H9 (cell line): ENCODE results near the gene ADAMTS13. TPM values are rescaled to one million over a fixed set of nuclear protein-coding genes. Genes with fewer than 3 reads are reported as not detected.

Source experiments
- DNase-seq: peaks from one replicate; pipeline ENCODE4 v3.0.0-alpha.2; 2017
- H2AFZ ChIP-seq: one replicate; pipeline ENCODE4 v1.6.1; 2013; ENCODE audit warnings: mild to moderate bottlenecking, low read length, control low read depth, moderate library complexity
- H2AK5ac ChIP-seq: 2 replicates; pipeline ENCODE4 v1.6.1; 2013; ENCODE audit warnings: low read length, control low read depth, mixed read lengths; ENCODE audit not compliant: insufficient read length
- H2BK120ac ChIP-seq: one replicate; pipeline ENCODE4 v1.6.1; 2013; ENCODE audit warnings: low read depth, mild to moderate bottlenecking, low read length, control low read depth, inconsistent platforms; ENCODE audit not compliant: poor library complexity, severe bottlenecking
- H2BK12ac ChIP-seq: 2 replicates; pipeline ENCODE4 v1.6.1; 2013; ENCODE audit warnings: low read length, control low read depth, mixed read lengths, low read depth; ENCODE audit not compliant: insufficient read length
- H2BK15ac ChIP-seq: 2 replicates; pipeline ENCODE4 v1.6.1; 2013; ENCODE audit warnings: low read depth, low read length, control low read depth
- H2BK20ac ChIP-seq: one replicate; pipeline ENCODE4 v1.6.1; 2013; ENCODE audit warnings: low read depth, mild to moderate bottlenecking, low read length, control low read depth, inconsistent platforms; ENCODE audit not compliant: poor library complexity, severe bottlenecking
- H2BK5ac ChIP-seq: 2 replicates; pipeline ENCODE4 v1.6.1; 2013; ENCODE audit warnings: low read length, control low read depth, mixed read lengths; ENCODE audit not compliant: insufficient read length
- H3K14ac ChIP-seq: 2 replicates; pipeline ENCODE4 v1.6.1; 2013; ENCODE audit warnings: low read length, control low read depth; ENCODE audit not compliant: insufficient read depth
- H3K18ac ChIP-seq: 2 replicates; pipeline ENCODE4 v1.6.1; 2013; ENCODE audit warnings: low read depth, mild to moderate bottlenecking, mixed read lengths, low read length, control low read depth; ENCODE audit not compliant: insufficient read length
- H3K23ac ChIP-seq: 2 replicates; pipeline ENCODE4 v1.6.1; 2013; ENCODE audit warnings: low read length, control low read depth, mixed read lengths, low read depth; ENCODE audit not compliant: insufficient read length
- H3K23me2 ChIP-seq: 2 replicates; pipeline ENCODE4 v1.6.1; 2013; ENCODE audit warnings: low read depth, mild to moderate bottlenecking, mixed read lengths, low read length, control low read depth; ENCODE audit not compliant: insufficient read length, poor library complexity, severe bottlenecking
- H3K27ac ChIP-seq: 2 replicates; pipeline ENCODE4 v1.5.1; 2013; ENCODE audit warnings: low read length, control low read depth, mixed read lengths, low read depth; ENCODE audit not compliant: insufficient read length
- H3K27me3 ChIP-seq: 2 replicates; pipeline ENCODE4 v1.6.1; 2013; ENCODE audit warnings: low read length, control low read depth, inconsistent platforms; ENCODE audit not compliant: insufficient read depth
- H3K4ac ChIP-seq: 2 replicates; pipeline ENCODE4 v1.6.1; 2013; ENCODE audit warnings: low read depth, mild to moderate bottlenecking, control low read depth, inconsistent platforms, low read length, moderate library complexity
- H3K4me1 ChIP-seq: 2 replicates; pipeline ENCODE4 v1.6.1; 2013; ENCODE audit warnings: low read length, control low read depth, inconsistent platforms; ENCODE audit not compliant: insufficient read depth
- H3K4me2 ChIP-seq: 2 replicates; pipeline ENCODE4 v1.6.1; 2013; ENCODE audit warnings: low read length, control low read depth, mixed read lengths; ENCODE audit not compliant: insufficient read length, insufficient read depth
- H3K56ac ChIP-seq: 2 replicates; pipeline ENCODE4 v1.6.1; 2013; ENCODE audit warnings: low read depth, mild to moderate bottlenecking, mixed read lengths, low read length, control low read depth; ENCODE audit not compliant: insufficient read length
- H3K79me1 ChIP-seq: 2 replicates; pipeline ENCODE4 v1.6.1; 2013; ENCODE audit warnings: low read depth, mild to moderate bottlenecking, moderate library complexity, low read length, control low read depth, inconsistent platforms; ENCODE audit not compliant: insufficient read depth, poor library complexity, severe bottlenecking
- H3K79me2 ChIP-seq: 2 replicates; pipeline ENCODE4 v1.6.1; 2013; ENCODE audit warnings: low read length, control low read depth, inconsistent platforms; ENCODE audit not compliant: insufficient read depth
- H3K9ac ChIP-seq: 2 replicates; pipeline ENCODE4 v1.6.1; 2013; ENCODE audit warnings: low read length, control low read depth, mixed read lengths; ENCODE audit not compliant: insufficient read length; ENCODE audit errors: extremely low read depth
- H3K9me3 ChIP-seq: one replicate; pipeline ENCODE4 v1.6.1; 2013; ENCODE audit warnings: low read depth, low read length, inconsistent platforms; ENCODE audit not compliant: control insufficient read depth
- H3T11ph ChIP-seq: one replicate; pipeline ENCODE4 v1.6.1; 2013; ENCODE audit warnings: mild to moderate bottlenecking, low read length, control low read depth, inconsistent platforms
- H4K20me1 ChIP-seq: one replicate; pipeline ENCODE4 v1.6.1; 2013; ENCODE audit not compliant: control insufficient read depth, insufficient read length, insufficient read depth
- H4K5ac ChIP-seq: 2 replicates; pipeline ENCODE4 v1.6.1; 2013; ENCODE audit warnings: low read depth, mild to moderate bottlenecking, mixed read lengths, low read length, control low read depth; ENCODE audit not compliant: insufficient read length
- H4K8ac ChIP-seq: replicated peaks from 2 replicates; pipeline ENCODE4 v1.6.1; 2013; ENCODE audit warnings: low read length, control low read depth, mixed read lengths, low read depth; ENCODE audit not compliant: insufficient read length
- H4K91ac ChIP-seq: 2 replicates; pipeline ENCODE4 v1.6.1; 2013; ENCODE audit warnings: low read depth, mild to moderate bottlenecking, moderate library complexity, mixed read lengths, low read length, control low read depth; ENCODE audit not compliant: insufficient read length
- H3K27ac Mint-ChIP-seq, 3 experiments: 2 replicates in 2 of 3; 3 replicates in 1 of 3; pipeline ENCODE4 v1.8.0; 2020 to 2021; ENCODE audit warnings: mixed read lengths in 3 of 3, mild to moderate bottlenecking in 1 of 3, moderate library complexity in 1 of 3
- H3K27me3 Mint-ChIP-seq: 2 replicates; pipeline ENCODE4 v1.8.0; 2021; ENCODE audit warnings: low read depth, mild to moderate bottlenecking, moderate library complexity, mixed read lengths
- H3K36me3 Mint-ChIP-seq, 3 experiments: 2 replicates in 2 of 3; 3 replicates in 1 of 3; pipeline ENCODE4 v1.8.0; 2020 to 2021; ENCODE audit warnings: low read depth in 3 of 3, mixed read lengths in 3 of 3; ENCODE audit not compliant: insufficient read depth in 1 of 3
- H3K4me1 Mint-ChIP-seq, 2 experiments: 2 replicates each; pipeline ENCODE4 v1.8.0; 2020; ENCODE audit warnings: mixed read lengths in 2 of 2
- H3K4me3 Mint-ChIP-seq, 2 experiments: 2 replicates in 1 of 2; 3 replicates in 1 of 2; pipeline ENCODE4 v1.8.0; 2020 to 2021; ENCODE audit warnings: mild to moderate bottlenecking in 2 of 2, mixed read lengths in 2 of 2, moderate library complexity in 1 of 2
- H3K9me3 Mint-ChIP-seq, 2 experiments: 2 replicates in 1 of 2; 3 replicates in 1 of 2; pipeline ENCODE4 v1.8.0; 2020; ENCODE audit warnings: mild to moderate bottlenecking in 2 of 2, mixed read lengths in 2 of 2, moderate library complexity in 1 of 2
- CTCF ChIP-seq: fragments of 200-600 bp; sonication (generic); conservative IDR thresholded peaks from 3 replicates; pipeline ENCODE4 v1.8.0; 2021; ENCODE audit warnings: antibody characterized with exemption, mild to moderate bottlenecking
- WGBS: extraction: QIAGEN DNeasy Blood & Tissue Kit; methylation state at CpG from one replicate; pipeline ENCODE4 v1.1.7; 2013; ENCODE audit warnings: missing lambda C conversion rate, low lambda C conversion rate, mixed read lengths; ENCODE audit not compliant: insufficient read length; ENCODE audit errors: extremely low coverage; 5-methylcytosine and 5-hydroxymethylcytosine counted together
- total RNA-seq: library from RNA; stranded (reverse); gene quantifications from 2 replicates; pipeline ENCODE4 v1.2.1, GENCODE V29; 2021

The ADAMTS13 gene
- total RNA-seq, 1 experiment from 2014 or later: 8.8 TPM

DNA sequence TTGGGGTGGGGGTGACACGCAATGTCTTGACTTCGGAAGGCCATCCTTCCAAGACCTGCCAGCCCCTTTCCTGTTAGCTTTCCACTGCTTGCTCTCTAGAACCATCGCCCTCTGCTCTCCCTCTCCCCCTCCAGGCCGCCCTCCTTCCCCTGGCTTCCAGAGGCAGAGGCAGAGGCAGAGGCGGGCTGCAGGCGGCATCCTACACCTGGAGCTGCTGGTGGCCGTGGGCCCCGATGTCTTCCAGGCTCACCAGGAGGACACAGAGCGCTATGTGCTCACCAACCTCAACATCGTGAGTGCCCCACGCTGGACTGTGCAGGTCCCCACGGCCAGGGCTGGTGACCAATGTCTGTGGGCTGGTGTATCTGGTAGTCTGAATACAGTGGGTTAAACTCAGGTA lies 2.0 kb downstream of the ADAMTS13 start:
- Histone ChIP-seq H3K23me2 (peaks cover 2% of the 10 kb centered on the region), H3K9ac (no peak overlapping the region), H3K4me2 (no peak overlapping the region), H3K79me2 (no peaks in the 10 kb centered on the region), H2BK15ac (no peak overlapping the region), H4K20me1 (no peaks in the 10 kb centered on the region), H4K5ac (no peak overlapping the region), H4K8ac (no peak overlapping the region), H3K23ac (no peak overlapping the region), H3K18ac (no peak overlapping the region), H3K14ac (no peak overlapping the region; the same call in 1 of the 2 replicates), H3K27ac (no peak overlapping the region), H3K4ac (no peak overlapping the region), H3K9me3 (no peaks in the 10 kb centered on the region), H3K4me1 (no peaks in the 10 kb centered on the region), H4K91ac (no peak overlapping the region), H2AFZ (no peak overlapping the region), H3K27me3 (no peaks in the 10 kb centered on the region), H3T11ph (no peak overlapping the region), H2BK12ac (no peak overlapping the region), H2AK5ac (no peak overlapping the region), H3K56ac (no peak overlapping the region), H3K79me1 (no peaks in the 10 kb centered on the region), H2BK5ac (no peak overlapping the region), H2BK120ac (no peak overlapping the region), H2BK20ac (no peak overlapping the region)
- Mint-ChIP-seq H3K27ac (no peak overlapping the region; a peak in 1 of 7 replicates), H3K4me1 (peaks cover 24 to 29% of the 10 kb centered on the region in 2 experiments), H3K36me3 (peaks cover 0 to 12% (median 5%) of the 10 kb centered on the region in 3 experiments; a peak in 6 of 7 replicates), H3K9me3 (peaks cover 4% of the 10 kb centered on the region in 2 experiments; a peak in 4 of 5 replicates), H3K27me3 (peaks cover 14% of the 10 kb centered on the region), H3K4me3 (no peak overlapping the region)
- no peak for DNase-seq
- TF ChIP-seq CTCF: no peak
- WGBS: no CpG with 5 or more reads among the region's 12 CpGs
